Keratinocyte (primary cell): Measurements from ENCODE around the gene GPRC5A. TPM values are rescaled to one million over a fixed set of nuclear protein-coding genes. Genes with fewer than 3 reads are reported as not detected.

ENCODE experiments used
- DNase-seq: peaks from one replicate; pipeline ENCODE4 v3.0.0-alpha.2; 2011; ENCODE audit warnings: low read depth, missing footprints, low spot score
- FAIRE-seq: peaks from 2 replicates; lab custom pipeline; 2011; peaks lifted over from hg19 to GRCh38; lab: Jason Lieb, UNC
- H2AFZ ChIP-seq: 2 replicates; pipeline ENCODE4 v1.6.0; 2012; ENCODE audit warnings: low read length, control low read depth, inconsistent platforms; ENCODE audit not compliant: control insufficient read depth
- H3K27ac ChIP-seq: 2 replicates; pipeline ENCODE4 v1.5.1; 2011; ENCODE audit warnings: low read length; ENCODE audit not compliant: control insufficient read depth, insufficient read depth
- H3K27me3 ChIP-seq: 3 replicates; pipeline ENCODE4 v1.6.0; 2011; ENCODE audit warnings: low read length; ENCODE audit not compliant: control insufficient read depth, insufficient read depth; ENCODE audit errors: extremely low read depth
- H3K36me3 ChIP-seq, 2 experiments: 2 replicates in 1 of 2; 3 replicates in 1 of 2; pipeline ENCODE4 v1.5.1; 2011; ENCODE audit warnings: low read length in 2 of 2, mild to moderate bottlenecking in 1 of 2; ENCODE audit not compliant: control insufficient read depth in 2 of 2, insufficient read depth in 2 of 2; ENCODE audit errors: extremely low read depth in 1 of 2
- H3K4me1 ChIP-seq: 3 replicates; pipeline ENCODE4 v1.5.1; 2011; ENCODE audit warnings: low read length; ENCODE audit not compliant: control insufficient read depth, insufficient read depth; ENCODE audit errors: extremely low read depth
- H3K4me2 ChIP-seq: 3 replicates; pipeline ENCODE4 v1.6.0; 2011; ENCODE audit warnings: low read depth, low read length; ENCODE audit not compliant: control insufficient read depth, insufficient read depth; ENCODE audit errors: extremely low read depth
- H3K4me3 ChIP-seq, 3 experiments: fragments of 200-600 bp in 1 of 3; sonication (generic) in 1 of 3; 2 replicates in 2 of 3; 3 replicates in 1 of 3; pipeline ENCODE4 v1.5.1; 2011 to 2016; ENCODE audit warnings: low read length in 3 of 3, mild to moderate bottlenecking in 3 of 3, control low read depth in 2 of 3, inconsistent platforms in 1 of 3, low read depth in 1 of 3, mixed read lengths in 1 of 3, mixed run types in 1 of 3, moderate library complexity in 1 of 3; ENCODE audit not compliant: control insufficient read depth in 2 of 3, insufficient read depth in 2 of 3; ENCODE audit errors: extremely low read depth in 1 of 3
- H3K79me2 ChIP-seq: 2 replicates; pipeline ENCODE4 v1.6.0; 2012; ENCODE audit warnings: low read length; ENCODE audit not compliant: control insufficient read depth, insufficient read depth
- H3K9ac ChIP-seq: 3 replicates; pipeline ENCODE4 v1.6.0; 2011; ENCODE audit warnings: low read length; ENCODE audit not compliant: control insufficient read depth, insufficient read depth; ENCODE audit errors: extremely low read depth
- H3K9me1 ChIP-seq: 3 replicates; pipeline ENCODE4 v1.6.0; 2011; ENCODE audit warnings: low read length; ENCODE audit not compliant: control insufficient read depth, insufficient read depth; ENCODE audit errors: extremely low read depth
- H3K9me3 ChIP-seq: 2 replicates; pipeline ENCODE4 v1.5.1; 2012; ENCODE audit warnings: low read depth, low read length; ENCODE audit not compliant: control insufficient read depth
- H4K20me1 ChIP-seq: 3 replicates; pipeline ENCODE4 v1.6.0; 2011; ENCODE audit warnings: low read length; ENCODE audit not compliant: control insufficient read depth, insufficient read depth; ENCODE audit errors: extremely low read depth
- CTCF ChIP-seq, 3 experiments: IDR thresholded peaks in 1 of 3; conservative IDR thresholded peaks in 1 of 3; optimal IDR thresholded peaks in 1 of 3; 2 replicates in 2 of 3; 3 replicates in 1 of 3; pipeline versions ENCODE3 to v1.5.1; 2011; ENCODE audit warnings: low read length in 3 of 3, mild to moderate bottlenecking in 3 of 3, moderate library complexity in 2 of 3, control low read depth in 1 of 3, inconsistent platforms in 1 of 3; ENCODE audit not compliant: insufficient read depth in 2 of 3; ENCODE audit errors: extremely low read depth in 1 of 3
- EZH2 ChIP-seq: IDR thresholded peaks from one replicate; pipeline ENCODE4 v1.6.1; 2012; ENCODE audit warnings: inconsistent platforms, mild to moderate bottlenecking, low read length, moderate library complexity
- dilution Hi-C: fragments of 300-500 bp; cut with MboI; formaldehyde crosslinking; loops from one replicate; pipeline ENCODE4 v1.7.0; 2020; ENCODE audit warnings: low sequenced_read_pairs; ENCODE audit not compliant: extremely low pct_ligation_motif_present
- polyA plus RNA-seq, 5 experiments: library from polyadenylated mRNA; depleted of rRNA in 3 of 5; stranded (reverse) in 3 of 5; stranded (forward) in 1 of 5; unstranded in 1 of 5; fragments of >200 nt; gene quantifications; 1 replicate in 1 of 5; 2 replicates in 3 of 5; 3 replicates in 1 of 5; pipeline versions ENCODE4 v1.2.1 to v1.2.3, GENCODE V29; 2011 to 2012; ENCODE audit warnings: missing spikeins in 2 of 5, low read depth in 1 of 5, low replicate concordance in 1 of 5

Gene GPRC5A
- polyA plus RNA-seq, 1 donor (not counting 4 experiments of a cell fraction or from before 2014, with no cell fraction given) = 25.5 TPM

DNA sequence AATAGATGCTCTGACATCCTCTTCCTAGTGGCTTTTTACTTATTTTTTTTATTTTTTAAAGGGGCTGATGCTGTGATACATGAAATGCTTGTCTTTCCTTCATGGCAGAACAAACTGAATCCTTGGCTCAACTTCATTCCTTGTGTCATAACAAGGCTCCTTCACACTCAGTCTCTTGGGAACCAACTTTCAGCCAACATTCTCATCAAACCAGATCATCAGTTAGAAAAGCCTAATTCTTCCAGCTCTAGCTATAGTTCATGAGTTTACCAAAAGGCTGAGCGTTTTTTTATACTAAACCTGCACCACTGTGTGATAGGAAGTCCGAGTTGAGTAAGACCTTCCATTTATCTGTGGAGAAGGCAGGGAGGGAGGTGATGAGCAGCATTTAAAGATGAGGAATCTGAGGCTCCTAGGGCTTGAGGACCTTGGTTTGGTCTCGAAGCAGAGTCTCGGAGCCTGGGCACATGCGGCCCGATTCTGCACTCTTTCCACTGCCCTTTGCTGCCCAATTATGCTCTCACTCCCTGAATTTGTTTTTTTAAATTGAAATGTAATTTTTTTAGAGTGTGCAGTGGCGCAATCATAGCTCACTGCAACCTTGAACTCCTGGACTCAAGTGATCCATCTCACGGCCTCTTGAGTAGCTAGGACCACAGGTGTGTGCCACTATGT, 52.4 kb downstream of the GPRC5A start:
- Histone ChIP-seq H3K9me3 (no peaks in the 10 kb centered on the region), H3K4me1 (no peaks in the 10 kb centered on the region), H3K9me1 (no peaks in the 10 kb centered on the region), H4K20me1 (no peaks in the 10 kb centered on the region), H3K4me3 (no peak overlapping the region), H3K36me3 (peaks cover 0 to 1% of the 10 kb centered on the region in 2 experiments), H3K79me2 (no peaks in the 10 kb centered on the region), H3K27ac (no peak overlapping the region), H3K9ac (no peak overlapping the region), H3K4me2 (no peak overlapping the region), H2AFZ (no peak overlapping the region), H3K27me3 (no peaks in the 10 kb centered on the region)
- DNase-seq (no peak), FAIRE-seq (no peak)
- TF ChIP-seq EZH2 (no peak), CTCF (optimal IDR thresholded peaks at IDR 0.05 in 1 of 3, IDR thresholded peaks at IDR 0.05 in 1 of 3, conservative IDR thresholded peaks at IDR 0.05 in 1 of 3; ENCODE audit: extremely low read depth in 1 of 3, insufficient read depth in 2 of 3, low read length in 3 of 3) (no peak)
- dilution Hi-C loops = no loop called here

DNA sequence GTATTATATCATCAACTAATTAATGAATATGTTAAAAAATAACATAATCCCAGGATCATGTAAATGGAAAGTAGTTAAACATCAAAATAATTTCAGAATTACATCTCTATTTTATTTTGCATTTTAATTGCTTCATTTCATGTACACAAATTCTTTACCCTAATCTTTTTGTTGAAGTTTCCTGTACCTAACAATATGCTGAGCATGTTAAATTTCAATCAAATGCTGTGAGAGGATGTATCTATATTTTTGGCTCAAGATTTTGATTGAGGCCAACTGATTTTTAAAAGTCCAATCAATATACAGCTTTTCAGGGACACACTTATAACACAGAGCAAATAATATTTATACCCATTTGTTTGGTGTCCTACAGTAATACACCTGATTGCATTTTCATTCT, 54.2 kb downstream of the GPRC5A start:
- no peak overlapping the region for H3K4me3 ChIP-seq
- no peak overlapping the region for H3K4me2 ChIP-seq
- H3K27ac ChIP-seq = no peak overlapping the region
- no peak overlapping the region for H2AFZ ChIP-seq
- no peak for FAIRE-seq
- H3K4me1 ChIP-seq = no peaks in the 10 kb centered on the region
- no peaks in the 10 kb centered on the region for H3K27me3 ChIP-seq
- no peaks in the 10 kb centered on the region for H3K9me3 ChIP-seq
- H3K36me3 ChIP-seq = peaks cover 0 to 1% of the 10 kb centered on the region in 2 experiments
- TF ChIP-seq CTCF (optimal IDR thresholded peaks at IDR 0.05 in 1 of 3, IDR thresholded peaks at IDR 0.05 in 1 of 3, conservative IDR thresholded peaks at IDR 0.05 in 1 of 3; ENCODE audit: extremely low read depth in 1 of 3, insufficient read depth in 2 of 3, low read length in 3 of 3) (no peak), EZH2 (no peak)
- no peak overlapping the region for H3K9ac ChIP-seq
- no peaks in the 10 kb centered on the region for H3K9me1 ChIP-seq
- DNase-seq = no peak
- dilution Hi-C loops = no loop called here
- no peaks in the 10 kb centered on the region for H3K79me2 ChIP-seq
- no peaks in the 10 kb centered on the region for H4K20me1 ChIP-seq
